Endothelial cell of umbilical vein (primary cell): Measurements from ENCODE around the gene HSFX1. TPM values are rescaled to one million over a fixed set of nuclear protein-coding genes. Genes with fewer than 3 reads are reported as not detected.

ENCODE experiments used
- BruUV-seq: library from RNA; stranded (reverse); fragments of 400-500 nt; replicated peaks from 2 replicates; lab custom pipeline; 2021; lab: Mats Ljungman, UMichigan
- CTCF ChIA-PET: fragments of 300-600, 350-600 bp; sonication (Branson Sonifier 250); formaldehyde crosslinking; loops from one replicate; lab custom pipeline; 2021; ENCODE audit warnings: antibody characterized with exemption, inconsistent platforms; lab: Charles Lee
- POLR2A ChIA-PET: fragments of 300-600, 350-600 bp; sonication (Branson Sonifier 250); formaldehyde crosslinking; loops from one replicate; lab custom pipeline; 2021; ENCODE audit warnings: antibody characterized with exemption, inconsistent platforms; lab: Charles Lee
- DNase-seq: peaks from one replicate; pipeline ENCODE4 v3.0.0-alpha.2; 2011; ENCODE audit warnings: low read depth, low spot score
- FAIRE-seq: peaks from 2 replicates; lab custom pipeline; 2011; peaks lifted over from hg19 to GRCh38; lab: Jason Lieb, UNC
- H2AFZ ChIP-seq: 2 replicates; pipeline ENCODE4 v1.6.0; 2012; ENCODE audit warnings: low read depth, low read length, control low read depth, inconsistent platforms
- H3K27ac ChIP-seq: 2 replicates; pipeline ENCODE4 v1.5.1; 2011; ENCODE audit warnings: low read depth, mild to moderate bottlenecking, control low read depth, low read length, moderate library complexity; ENCODE audit not compliant: insufficient read depth
- H3K27me3 ChIP-seq, 2 experiments: 2 replicates each; pipeline versions ENCODE4 v1.6.0 to v1.6.1; 2011; ENCODE audit warnings: low read length in 2 of 2, mixed read lengths in 1 of 2; ENCODE audit not compliant: control insufficient read depth in 2 of 2, insufficient read depth in 2 of 2
- H3K36me3 ChIP-seq, 2 experiments: 2 replicates in 1 of 2; 3 replicates in 1 of 2; pipeline ENCODE4 v1.5.1; 2011; ENCODE audit warnings: low read length in 2 of 2, mild to moderate bottlenecking in 1 of 2, moderate library complexity in 1 of 2; ENCODE audit not compliant: control insufficient read depth in 2 of 2, insufficient read depth in 2 of 2; ENCODE audit errors: extremely low read depth in 1 of 2
- H3K4me1 ChIP-seq: 3 replicates; pipeline ENCODE4 v1.5.1; 2011; ENCODE audit warnings: mild to moderate bottlenecking, low read length; ENCODE audit not compliant: control insufficient read depth, insufficient read depth; ENCODE audit errors: extremely low read depth
- H3K4me2 ChIP-seq: 2 replicates; pipeline ENCODE4 v1.6.1; 2011; ENCODE audit warnings: low read length, control low read depth, mixed read lengths; ENCODE audit not compliant: insufficient read depth
- H3K4me3 ChIP-seq, 3 experiments: fragments of 200-600 bp in 1 of 3; sonication (generic), shearing (Covaris generic) in 1 of 3; replicated peaks in 1 of 3; 2 replicates each; pipeline ENCODE4 v1.5.1; 2011 to 2016; ENCODE audit warnings: control low read depth in 3 of 3, low read length in 3 of 3, mild to moderate bottlenecking in 2 of 3, inconsistent platforms in 1 of 3, low read depth in 1 of 3, moderate library complexity in 1 of 3; ENCODE audit not compliant: insufficient read depth in 1 of 3
- H3K79me2 ChIP-seq: 2 replicates; pipeline ENCODE4 v1.6.0; 2012; ENCODE audit warnings: low read length, inconsistent platforms; ENCODE audit not compliant: control insufficient read depth, insufficient read depth
- H3K9ac ChIP-seq: replicated peaks from 2 replicates; pipeline ENCODE3; 2011; ENCODE audit warnings: low read length, control low read depth; ENCODE audit not compliant: insufficient read depth; ENCODE audit errors: extremely low read depth
- H3K9me1 ChIP-seq: replicated peaks from 3 replicates; pipeline ENCODE4 v1.6.0; 2011; ENCODE audit warnings: mild to moderate bottlenecking, low read length; ENCODE audit not compliant: control insufficient read depth, insufficient read depth; ENCODE audit errors: extremely low read depth
- H3K9me3 ChIP-seq: replicated peaks from 2 replicates; pipeline ENCODE4 v1.5.1; 2012; ENCODE audit warnings: low read length, inconsistent platforms; ENCODE audit not compliant: control insufficient read depth, insufficient read depth
- H4K20me1 ChIP-seq: replicated peaks from 2 replicates; pipeline ENCODE3; 2011; ENCODE audit warnings: mild to moderate bottlenecking, low read length; ENCODE audit not compliant: control insufficient read depth, insufficient read depth; ENCODE audit errors: extremely low read depth
- CTCF ChIP-seq, 2 donors: IDR thresholded peaks; 1 replicate in 1 of 2; 2 replicates in 1 of 2; pipeline ENCODE4 v1.5.1; 2011; ENCODE audit warnings: low read length in 2 of 2, mild to moderate bottlenecking in 2 of 2, moderate library complexity in 2 of 2, control low read depth in 1 of 2, inconsistent platforms in 1 of 2, low read depth in 1 of 2; ENCODE audit not compliant: insufficient read depth in 1 of 2; ENCODE audit errors: extremely low read depth in 1 of 2
- EZH2 ChIP-seq: IDR thresholded peaks from 2 replicates; pipeline ENCODE4 v1.6.1; 2012; ENCODE audit warnings: borderline replicate concordance, low read depth, mild to moderate bottlenecking, moderate library complexity, low read length, inconsistent platforms; ENCODE audit not compliant: severe bottlenecking
- FOS ChIP-seq: IDR thresholded peaks from 2 replicates; pipeline ENCODE4 v1.6.1; 2011; ENCODE audit warnings: mild to moderate bottlenecking, low read length, moderate library complexity, borderline replicate concordance; ENCODE audit not compliant: insufficient read depth
- GATA2 ChIP-seq: IDR thresholded peaks from 2 replicates; pipeline ENCODE4 v1.7.0; 2011; ENCODE audit warnings: low read depth, mild to moderate bottlenecking, moderate library complexity, mixed read lengths, low read length; ENCODE audit not compliant: insufficient read length, insufficient read depth
- JUN ChIP-seq: IDR thresholded peaks from 2 replicates; pipeline ENCODE4 v1.6.1; 2011; ENCODE audit warnings: borderline replicate concordance, low read depth; ENCODE audit not compliant: insufficient read length, insufficient read depth
- POLR2A ChIP-seq: IDR thresholded peaks from 2 replicates; pipeline ENCODE4 v1.6.1; 2012; ENCODE audit warnings: low read depth, mild to moderate bottlenecking, control low read depth, low read length
- dilution Hi-C: fragments of 300-500 bp; cut with MboI; formaldehyde crosslinking; loops from one replicate; pipeline ENCODE4 v1.15.0; 2019; ENCODE audit warnings: low sequenced_read_pairs; ENCODE audit not compliant: extremely low pct_ligation_motif_present
- intact Hi-C: fragments of 100-400 bp; cut with micrococcal nuclease; formaldehyde crosslinking; loops from one replicate; pipeline ENCODE4 v1.10.0; 2022
- polyA plus RNA-seq, 4 experiments: library from polyadenylated mRNA; depleted of rRNA in 3 of 4; stranded (reverse) in 3 of 4; unstranded in 1 of 4; fragments of >200 nt; gene quantifications; 2 replicates each; pipeline versions ENCODE4 v1.2.1 to v1.2.3, GENCODE V29; 2011 to 2012; ENCODE audit warnings: missing spikeins in 1 of 4
- total RNA-seq: library from RNA; stranded (reverse); gene quantifications from 2 replicates; pipeline ENCODE4 v1.2.3, GENCODE V29; 2021

Gene HSFX1
- total and polyA plus RNA-seq, 2 donors (not counting 3 experiments of a cell fraction or from before 2014, with no cell fraction given), result 0.68 to 0.88 TPM

GRCh38 chrX:149819371-149819770, 45.5 kb downstream of the HSFX1 start:
- TF ChIP-seq CTCF (IDR thresholded peaks at IDR 0.05; ENCODE audit: extremely low read depth in 1 of 2, insufficient read depth in 1 of 2, low read depth in 1 of 2, low read length in 2 of 2) (no peak), EZH2 (no peak), POLR2A (no peak), JUN (no peak), FOS (no peak), GATA2 (no peak)

GRCh38 chrX:149825424-149825823, 51.6 kb downstream of the HSFX1 start:
- H3K79me2 ChIP-seq, result no peaks in the 10 kb centered on the region
- ChIA-PET POLR2A (no interaction called here), CTCF (no interaction called here)
- dilution Hi-C loops, result no loop called here
- DNase-seq (peak; percentile 1), FAIRE-seq (no peak)
- intact Hi-C loops, result loop anchor here (2.0 kb wide), 1 partner anchor 321 kb away; the partner anchor contains the start of gene IDS
- no peak overlapping the region for H3K4me2 ChIP-seq
- no peaks in the 10 kb centered on the region for H3K27me3 ChIP-seq
- no peak overlapping the region for H2AFZ ChIP-seq
- no peak overlapping the region for H3K9ac ChIP-seq
- H3K4me3 ChIP-seq, result no peak overlapping the region
- TF ChIP-seq CTCF (IDR thresholded peaks at IDR 0.05; ENCODE audit: extremely low read depth in 1 of 2, insufficient read depth in 1 of 2, low read depth in 1 of 2, low read length in 2 of 2), result peak; percentile 12 to 23
- no peak for TF ChIP-seq JUN
- no peaks in the 10 kb centered on the region for H3K4me1 ChIP-seq
- no TSS peak for BruUV-seq
- no peaks in the 10 kb centered on the region for H3K36me3 ChIP-seq
- no peak overlapping the region for H3K27ac ChIP-seq
- H3K9me3 ChIP-seq, result no peaks in the 10 kb centered on the region
- H4K20me1 ChIP-seq, result no peaks in the 10 kb centered on the region
- H3K9me1 ChIP-seq, result no peaks in the 10 kb centered on the region

More at GRCh38 chrX:149819371-149819770, 45.5 kb downstream of the HSFX1 start:
- FAIRE-seq (no peak), DNase-seq (no peak)
- Histone ChIP-seq H3K4me1 (no peaks in the 10 kb centered on the region), H3K27me3 (no peaks in the 10 kb centered on the region), H3K4me2 (no peak overlapping the region), H3K9me3 (no peaks in the 10 kb centered on the region), H3K79me2 (no peaks in the 10 kb centered on the region), H3K9ac (no peak overlapping the region), H3K27ac (no peak overlapping the region), H3K36me3 (no peaks in the 10 kb centered on the region), H4K20me1 (no peaks in the 10 kb centered on the region), H3K4me3 (no peak overlapping the region), H3K9me1 (no peaks in the 10 kb centered on the region), H2AFZ (no peak overlapping the region)
- dilution Hi-C loops, result no loop called here
- no TSS peak for BruUV-seq
- ChIA-PET POLR2A (no interaction called here), CTCF (no interaction called here)
- intact Hi-C loops, result no loop called here
